HG02759 (cell line): ENCODE measurements around the gene DONSON.

Source experiments
- ATAC-seq: cut with Tn5 transposase; IDR thresholded peaks from one replicate; pipeline ENCODE4 v1.9.1; 2021; ENCODE audit warnings: mild to moderate bottlenecking, moderate library complexity; ENCODE audit not compliant: unreplicated experiment

Gene DONSON

DNA sequence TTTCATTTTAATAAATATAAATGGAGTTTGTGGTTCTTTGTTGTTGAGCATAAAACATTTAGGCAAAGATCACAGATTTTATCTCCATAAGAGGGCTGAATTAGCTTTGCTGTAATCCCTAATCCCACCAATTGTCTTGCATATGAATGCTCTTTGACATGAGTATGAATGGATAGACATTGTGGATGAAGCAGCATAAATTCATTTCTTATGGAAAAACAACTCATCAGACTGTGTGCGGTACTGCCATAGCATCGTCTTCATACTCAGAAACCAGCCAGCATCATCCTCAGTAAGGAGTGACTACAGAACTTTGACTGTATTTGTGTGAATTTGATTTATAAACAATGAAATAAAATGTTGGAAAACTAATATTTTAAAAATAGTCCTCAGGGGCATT, 26.1 kb downstream of the DONSON start:
- no peak for ATAC-seq

DNA sequence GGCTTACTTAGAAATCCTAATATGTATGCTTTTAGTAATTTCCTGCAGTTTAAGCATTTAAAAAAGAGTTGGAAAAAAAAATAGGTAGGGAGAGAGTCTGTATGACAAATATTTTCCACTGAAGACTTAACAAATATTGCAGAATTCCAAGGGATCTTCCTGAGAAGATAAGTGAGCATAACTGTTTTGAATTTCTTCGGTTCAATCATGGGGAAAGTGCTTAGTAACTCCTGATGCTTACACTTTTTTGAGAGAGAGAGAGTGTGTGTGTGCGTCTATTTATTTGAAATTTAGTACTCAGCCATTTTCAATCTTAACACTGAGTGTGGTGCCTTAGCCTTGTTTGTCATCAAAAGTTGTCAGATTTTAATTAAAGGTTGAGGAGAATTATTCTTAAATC, 27.1 kb downstream of the DONSON start:
- ATAC-seq, result no peak

DNA sequence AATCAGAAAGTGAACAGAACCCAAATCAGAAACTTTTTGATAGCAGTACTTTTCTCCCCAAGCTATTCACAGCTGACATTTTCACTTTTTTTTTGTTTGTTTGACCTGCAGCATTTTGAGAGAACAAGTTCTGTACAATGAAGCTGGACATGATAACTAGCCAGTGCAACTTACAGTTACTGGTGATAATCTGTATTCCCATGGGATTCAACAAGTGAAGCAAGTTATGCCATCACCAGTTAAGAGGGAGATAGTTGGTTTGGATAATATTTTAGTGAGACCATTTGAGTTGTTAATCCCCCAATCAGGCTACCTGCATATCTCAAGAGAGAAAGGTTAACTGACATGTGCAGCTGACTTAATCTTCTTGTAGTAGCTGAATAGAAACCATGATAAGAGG, 27.5 kb downstream of the DONSON start:
- ATAC-seq, result no peak

DNA sequence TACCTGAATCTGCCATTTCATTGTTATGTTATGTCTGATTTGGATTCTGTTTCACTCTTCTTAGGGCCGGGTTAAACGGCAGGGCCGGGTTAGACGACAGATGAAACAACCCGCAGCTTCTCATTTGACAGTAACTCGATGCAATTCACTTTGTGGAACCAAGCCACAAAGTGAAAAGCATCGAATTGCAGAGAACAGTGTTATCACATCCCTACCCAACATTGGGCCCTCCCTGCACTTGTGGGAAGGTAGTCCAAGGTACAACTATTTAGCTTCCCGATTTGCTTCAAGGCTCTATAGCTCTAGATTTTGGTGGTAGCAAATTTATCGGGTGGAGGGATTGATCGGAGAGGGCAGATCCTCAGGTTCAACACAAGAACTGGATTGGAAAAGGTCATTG, 28.7 kb downstream of the DONSON start:
- ATAC-seq, result no peak

DNA sequence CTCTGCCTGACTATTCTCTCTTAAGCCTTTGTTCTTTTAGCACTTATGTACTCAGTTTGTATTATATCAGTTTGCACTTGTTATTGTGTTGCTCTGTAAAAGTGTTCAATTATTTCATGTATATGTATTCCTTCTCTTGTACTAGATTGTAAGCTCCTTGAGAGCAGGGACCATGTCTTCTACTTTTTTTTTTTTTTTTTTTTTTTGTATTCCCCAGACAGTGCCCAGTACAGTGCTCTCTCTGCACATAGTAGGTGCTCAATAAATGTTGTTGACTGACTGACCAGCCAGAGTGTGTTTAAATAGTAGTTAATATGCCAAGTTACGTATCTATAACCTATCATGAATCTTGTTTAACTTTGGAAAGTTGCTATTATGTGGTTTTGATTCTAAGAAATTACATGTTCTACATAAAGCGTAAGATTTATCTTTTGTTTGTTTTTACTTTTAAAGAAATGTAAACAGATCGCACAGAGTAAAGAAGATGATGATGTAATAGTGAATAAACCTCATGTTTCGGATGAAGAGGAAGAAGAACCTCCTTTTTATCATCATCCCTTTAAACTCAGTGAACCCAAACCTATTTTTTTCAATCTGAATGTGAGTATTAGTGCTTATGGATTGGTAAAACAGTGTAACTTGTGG, 29.6 kb downstream of the DONSON start:
- ATAC-seq, result no peak

DNA sequence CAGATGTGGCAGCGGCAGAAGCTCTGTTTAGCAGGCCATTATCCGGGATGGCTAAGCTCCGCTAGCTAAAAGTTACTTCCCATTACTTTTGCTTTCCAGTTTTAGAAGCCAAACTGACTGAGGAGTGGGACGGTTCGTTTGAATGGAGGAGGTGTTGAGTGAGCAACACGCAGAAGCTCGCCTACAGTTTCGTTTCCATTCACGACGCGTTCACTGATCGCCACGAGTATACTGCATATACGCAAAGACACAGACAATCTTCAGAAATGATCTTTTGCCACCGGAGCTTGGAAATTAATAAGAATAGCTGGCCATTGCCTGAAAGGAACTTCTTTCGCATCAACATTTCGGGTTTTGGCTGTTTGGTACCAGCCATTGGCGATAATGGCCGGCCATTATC, 31.0 kb downstream of the DONSON start:
- ATAC-seq, result no peak

DNA sequence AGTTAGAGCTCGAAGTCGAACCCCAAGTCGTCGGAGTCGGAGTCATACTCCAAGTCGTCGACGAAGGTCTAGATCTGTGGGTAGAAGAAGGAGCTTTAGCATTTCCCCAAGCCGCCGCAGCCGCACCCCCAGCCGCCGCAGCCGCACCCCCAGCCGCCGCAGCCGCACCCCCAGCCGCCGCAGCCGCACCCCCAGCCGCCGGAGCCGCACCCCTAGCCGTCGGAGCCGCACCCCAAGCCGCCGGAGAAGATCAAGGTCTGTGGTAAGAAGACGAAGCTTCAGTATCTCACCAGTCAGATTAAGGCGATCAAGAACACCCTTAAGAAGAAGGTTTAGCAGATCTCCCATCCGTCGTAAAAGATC, 33.5 kb downstream of the DONSON start:
- ATAC-seq, result no peak

DNA sequence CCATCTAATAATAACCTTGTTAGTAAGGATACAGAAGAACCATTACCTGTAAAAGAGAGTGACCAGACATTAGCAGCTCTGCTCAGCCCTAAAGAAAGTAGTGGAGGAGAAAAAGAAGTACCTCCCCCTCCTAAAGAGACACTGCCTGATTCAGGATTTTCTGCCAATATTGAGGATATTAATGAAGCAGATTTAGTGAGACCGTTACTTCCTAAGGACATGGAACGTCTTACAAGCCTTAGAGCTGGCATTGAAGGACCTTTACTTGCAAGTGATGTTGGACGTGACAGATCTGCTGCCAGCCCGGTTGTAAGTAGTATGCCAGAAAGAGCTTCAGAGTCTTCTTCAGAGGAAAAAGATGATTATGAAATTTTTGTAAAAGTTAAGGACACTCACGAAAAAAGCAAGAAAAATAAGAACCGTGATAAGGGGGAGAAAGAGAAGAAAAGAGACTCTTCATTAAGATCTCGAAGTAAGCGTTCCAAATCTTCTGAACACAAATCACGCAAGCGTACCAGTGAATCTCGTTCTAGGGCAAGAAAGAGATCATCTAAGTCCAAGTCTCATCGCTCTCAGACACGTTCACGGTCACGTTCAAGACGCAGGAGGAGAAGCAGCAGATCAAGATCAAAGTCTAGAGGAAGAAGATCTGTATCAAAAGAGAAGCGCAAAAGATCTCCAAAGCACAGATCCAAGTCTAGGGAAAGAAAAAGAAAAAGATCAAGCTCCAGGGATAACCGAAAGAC, 34.1 kb downstream of the DONSON start:
- no peak for ATAC-seq

DNA sequence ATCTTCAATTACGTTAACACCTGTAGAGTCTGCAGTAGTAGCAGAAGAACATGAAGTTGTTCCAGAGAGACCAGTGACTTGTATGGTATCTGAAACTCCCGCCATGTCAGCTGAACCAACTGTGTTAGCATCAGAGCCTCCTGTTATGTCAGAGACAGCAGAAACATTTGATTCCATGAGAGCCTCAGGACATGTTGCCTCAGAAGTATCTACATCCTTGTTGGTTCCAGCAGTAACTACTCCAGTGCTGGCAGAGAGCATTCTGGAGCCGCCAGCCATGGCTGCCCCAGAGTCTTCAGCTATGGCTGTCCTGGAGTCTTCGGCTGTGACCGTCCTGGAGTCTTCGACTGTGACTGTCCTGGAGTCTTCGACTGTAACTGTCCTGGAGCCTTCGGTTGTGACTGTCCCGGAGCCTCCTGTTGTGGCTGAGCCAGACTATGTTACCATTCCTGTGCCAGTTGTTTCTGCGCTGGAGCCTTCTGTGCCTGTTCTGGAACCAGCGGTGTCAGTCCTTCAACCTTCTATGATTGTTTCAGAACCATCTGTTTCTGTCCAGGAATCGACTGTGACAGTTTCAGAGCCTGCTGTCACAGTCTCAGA, 35.4 kb downstream of the DONSON start:
- no peak for ATAC-seq

DNA sequence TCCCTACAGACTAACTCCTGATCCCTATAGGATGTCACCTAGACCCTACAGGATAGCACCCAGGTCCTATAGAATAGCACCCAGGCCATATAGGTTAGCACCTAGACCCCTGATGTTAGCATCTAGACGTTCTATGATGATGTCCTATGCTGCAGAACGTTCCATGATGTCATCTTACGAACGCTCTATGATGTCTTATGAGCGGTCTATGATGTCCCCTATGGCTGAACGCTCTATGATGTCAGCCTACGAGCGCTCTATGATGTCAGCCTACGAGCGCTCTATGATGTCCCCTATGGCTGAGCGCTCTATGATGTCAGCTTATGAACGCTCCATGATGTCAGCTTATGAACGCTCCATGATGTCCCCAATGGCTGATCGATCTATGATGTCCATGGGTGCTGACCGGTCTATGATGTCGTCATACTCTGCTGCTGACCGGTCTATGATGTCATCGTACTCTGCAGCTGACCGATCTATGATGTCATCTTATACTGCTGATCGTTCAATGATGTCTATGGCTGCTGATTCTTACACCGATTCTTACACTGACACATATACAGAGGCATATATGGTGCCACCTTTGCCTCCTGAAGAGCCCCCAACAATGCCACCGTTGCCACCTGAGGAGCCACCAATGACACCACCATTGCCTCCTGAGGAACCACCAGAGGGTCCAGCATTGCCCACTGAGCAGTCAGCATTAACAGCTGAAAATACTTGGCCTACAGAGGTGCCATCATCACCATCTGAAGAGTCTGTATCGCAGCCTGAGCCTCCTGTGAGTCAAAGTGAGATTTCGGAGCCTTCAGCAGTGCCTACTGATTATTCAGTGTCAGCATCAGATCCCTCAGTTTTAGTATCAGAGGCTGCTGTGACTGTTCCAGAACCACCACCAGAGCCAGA, 36.1 kb downstream of the DONSON start:
- ATAC-seq, result no peak

DNA sequence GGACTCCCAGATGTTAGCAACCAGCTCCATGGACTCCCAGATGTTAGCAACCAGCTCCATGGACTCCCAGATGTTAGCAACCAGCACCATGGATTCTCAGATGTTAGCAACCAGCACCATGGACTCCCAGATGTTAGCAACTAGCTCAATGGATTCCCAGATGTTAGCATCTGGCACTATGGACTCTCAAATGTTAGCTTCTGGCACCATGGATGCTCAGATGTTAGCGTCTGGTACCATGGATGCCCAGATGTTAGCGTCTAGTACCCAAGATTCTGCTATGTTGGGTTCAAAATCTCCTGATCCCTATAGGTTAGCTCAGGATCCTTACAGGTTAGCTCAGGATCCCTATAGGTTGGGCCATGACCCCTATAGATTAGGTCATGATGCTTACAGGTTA, 36.8 kb downstream of the DONSON start:
- no peak for ATAC-seq

DNA sequence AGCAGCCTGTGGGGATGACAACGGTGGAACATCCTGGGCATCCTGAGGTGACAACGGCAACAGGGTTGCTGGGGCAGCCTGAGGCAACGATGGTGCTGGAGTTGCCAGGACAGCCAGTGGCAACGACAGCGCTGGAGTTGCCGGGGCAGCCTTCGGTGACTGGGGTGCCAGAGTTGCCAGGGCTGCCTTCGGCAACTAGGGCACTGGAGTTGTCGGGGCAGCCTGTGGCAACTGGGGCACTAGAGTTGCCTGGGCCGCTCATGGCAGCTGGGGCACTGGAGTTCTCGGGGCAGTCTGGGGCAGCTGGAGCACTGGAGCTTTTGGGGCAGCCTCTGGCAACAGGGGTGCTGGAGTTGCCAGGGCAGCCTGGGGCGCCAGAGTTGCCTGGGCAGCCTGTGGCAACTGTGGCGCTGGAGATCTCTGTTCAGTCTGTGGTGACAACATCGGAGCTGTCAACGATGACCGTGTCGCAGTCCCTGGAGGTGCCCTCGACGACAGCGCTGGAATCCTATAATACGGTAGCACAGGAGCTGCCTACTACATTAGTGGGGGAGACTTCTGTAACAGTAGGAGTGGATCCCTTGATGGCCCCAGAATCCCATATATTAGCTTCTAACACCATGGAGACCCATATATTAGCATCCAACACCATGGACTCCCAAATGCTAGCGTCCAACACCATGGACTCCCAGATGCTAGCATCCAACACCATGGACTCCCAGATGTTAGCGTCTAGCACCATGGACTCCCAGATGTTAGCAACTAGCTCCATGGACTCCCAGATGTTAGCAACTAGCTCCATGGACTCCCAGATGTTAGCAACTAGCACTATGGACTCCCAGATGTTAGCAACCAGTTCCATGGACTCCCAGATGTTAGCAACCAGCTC, 37.5 kb downstream of the DONSON start:
- no peak for ATAC-seq

DNA sequence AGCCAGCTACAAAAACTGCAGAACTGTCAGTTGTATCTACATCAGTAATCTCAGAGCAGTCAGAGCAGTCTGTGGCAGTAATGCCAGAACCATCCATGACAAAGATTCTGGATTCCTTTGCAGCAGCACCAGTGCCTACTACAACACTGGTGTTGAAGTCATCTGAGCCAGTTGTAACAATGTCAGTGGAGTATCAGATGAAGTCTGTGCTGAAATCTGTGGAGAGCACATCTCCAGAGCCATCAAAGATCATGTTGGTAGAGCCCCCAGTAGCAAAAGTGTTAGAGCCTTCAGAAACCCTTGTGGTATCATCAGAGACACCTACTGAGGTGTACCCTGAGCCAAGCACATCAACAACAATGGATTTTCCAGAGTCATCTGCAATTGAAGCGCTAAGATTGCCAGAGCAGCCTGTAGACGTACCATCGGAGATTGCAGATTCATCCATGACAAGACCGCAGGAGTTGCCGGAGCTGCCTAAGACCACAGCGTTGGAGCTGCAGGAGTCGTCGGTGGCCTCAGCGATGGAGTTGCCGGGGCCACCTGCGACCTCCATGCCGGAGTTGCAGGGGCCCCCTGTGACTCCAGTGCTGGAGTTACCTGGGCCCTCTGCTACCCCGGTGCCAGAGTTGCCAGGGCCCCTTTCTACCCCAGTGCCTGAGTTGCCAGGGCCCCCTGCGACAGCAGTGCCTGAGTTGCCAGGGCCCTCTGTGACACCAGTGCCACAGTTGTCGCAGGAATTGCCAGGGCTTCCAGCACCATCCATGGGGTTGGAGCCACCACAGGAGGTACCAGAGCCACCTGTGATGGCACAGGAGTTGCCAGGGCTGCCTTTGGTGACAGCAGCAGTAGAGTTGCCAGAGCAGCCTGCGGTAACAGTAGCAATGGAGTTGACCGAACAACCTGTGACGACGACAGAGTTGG, 38.4 kb downstream of the DONSON start:
- ATAC-seq, result no peak

DNA sequence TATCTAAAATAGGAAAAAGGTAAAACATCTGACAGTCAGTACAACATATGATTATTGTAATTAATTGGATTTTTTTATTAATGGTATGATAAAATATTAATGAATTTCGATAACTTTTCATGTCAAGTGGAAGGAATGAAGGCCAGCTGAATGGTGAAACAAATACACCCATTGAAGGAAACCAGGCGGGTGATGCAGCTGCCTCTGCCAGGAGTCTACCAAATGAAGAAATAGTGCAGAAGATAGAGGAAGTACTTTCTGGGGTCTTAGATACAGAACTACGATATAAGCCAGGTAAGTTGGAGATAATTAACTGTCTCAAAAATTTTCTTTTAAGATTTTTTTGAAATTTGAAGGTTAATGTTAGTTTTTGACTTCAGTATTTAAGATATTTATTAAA, 42.4 kb downstream of the DONSON start:
- ATAC-seq, result no peak

DNA sequence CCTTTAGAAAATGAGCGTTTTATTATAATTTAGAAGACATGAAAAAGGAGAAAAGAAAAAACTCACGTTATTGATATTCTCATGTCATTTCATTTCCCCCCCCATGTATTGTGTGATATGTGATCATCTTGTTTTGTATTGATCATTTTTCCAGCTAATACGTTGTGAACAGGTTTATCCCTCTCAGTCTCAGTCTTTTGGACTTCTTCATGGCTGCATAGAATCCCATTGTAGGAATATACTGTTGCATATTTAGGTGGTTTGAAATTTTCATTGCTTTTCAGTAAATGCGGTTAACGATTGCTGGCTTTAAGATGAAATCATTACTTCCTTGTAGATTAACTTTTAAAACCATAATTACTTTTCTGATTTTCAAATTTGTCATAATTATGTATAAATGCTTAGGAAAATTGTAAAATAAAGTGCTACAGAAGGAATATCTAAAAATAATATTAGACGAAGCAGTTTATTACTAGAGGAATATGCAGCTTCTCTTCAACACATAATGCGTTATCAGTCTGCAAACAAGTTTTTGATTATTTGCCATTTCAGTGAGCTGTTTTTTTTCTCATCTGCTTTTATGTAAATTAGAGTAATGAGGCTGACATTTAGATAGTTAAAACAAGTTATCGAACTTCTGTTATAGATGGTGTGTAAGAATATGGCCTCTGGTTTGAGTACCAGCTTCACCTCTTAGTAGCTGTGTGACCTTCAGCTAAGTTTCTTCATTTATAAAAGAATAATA, 43.9 kb downstream of the DONSON start:
- no peak for ATAC-seq

DNA sequence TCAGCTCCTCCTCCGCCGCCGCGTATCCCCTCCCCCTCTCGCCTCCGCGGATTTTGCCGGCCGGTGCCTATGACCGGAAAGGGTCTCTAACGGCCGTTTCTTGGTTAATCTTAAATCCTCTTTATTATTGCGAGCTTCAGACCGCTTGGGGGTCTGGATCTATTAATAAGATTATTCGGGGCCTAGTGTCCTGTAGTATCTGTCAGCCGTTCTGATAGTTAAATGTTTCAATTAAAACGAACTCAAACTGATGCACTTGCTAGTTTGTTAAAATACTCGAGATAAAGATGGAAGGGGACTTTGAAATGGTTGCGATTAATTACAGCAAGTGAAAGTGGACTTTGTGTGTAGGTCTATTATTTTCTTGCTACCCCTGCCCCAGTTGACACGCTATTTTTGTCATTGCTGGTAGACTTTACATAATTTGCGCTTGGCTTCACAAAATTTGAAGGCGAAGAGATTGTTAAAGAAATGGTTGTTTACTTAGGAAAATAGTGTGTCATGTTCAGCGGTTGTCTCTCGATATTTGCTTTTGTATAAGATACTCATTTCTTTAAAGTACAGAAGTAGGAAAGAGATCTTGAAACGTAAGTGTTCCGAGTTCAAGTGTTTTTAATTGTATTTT, 44.9 kb downstream of the DONSON start:
- no peak for ATAC-seq

DNA sequence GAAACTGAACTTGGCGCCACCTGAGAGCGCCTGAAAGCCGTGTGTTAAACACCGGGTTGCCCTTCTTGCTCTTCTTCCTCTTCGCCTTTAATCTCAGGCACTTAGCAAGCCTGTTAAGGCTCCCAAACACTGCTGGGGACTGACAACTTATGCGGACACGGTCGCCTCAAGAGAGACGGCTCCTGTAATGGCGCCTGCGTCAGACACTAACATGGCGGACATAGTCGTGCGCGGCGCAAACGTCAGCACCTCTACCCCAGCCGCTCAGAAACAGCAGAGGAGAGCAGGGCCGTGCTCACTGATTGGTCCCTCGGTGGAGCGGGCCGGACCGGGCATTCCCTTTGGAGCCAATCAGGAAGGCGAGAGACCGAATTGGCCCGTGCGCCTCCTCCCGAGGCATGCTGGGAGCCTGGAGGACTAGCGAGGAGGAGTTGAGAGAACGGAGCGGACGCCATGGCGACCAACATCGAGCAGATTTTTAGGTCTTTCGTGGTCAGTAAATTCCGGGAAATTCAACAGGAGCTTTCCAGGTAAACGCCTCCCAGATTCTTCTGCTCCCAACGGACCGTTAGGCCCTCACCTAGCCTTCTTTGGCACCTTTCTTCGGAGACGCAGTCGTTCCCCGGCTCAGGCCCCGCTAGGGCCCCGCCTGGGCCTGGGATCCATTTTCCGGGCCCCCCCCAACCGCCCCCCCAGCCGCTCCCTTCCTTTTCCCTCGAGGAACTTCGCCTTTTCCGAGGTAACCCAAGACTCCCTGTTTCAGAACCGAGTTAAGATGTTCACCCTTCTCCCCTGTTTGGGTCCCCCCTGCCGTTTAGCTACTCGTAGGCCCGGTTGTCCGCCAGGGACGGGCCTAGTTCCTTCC, 45.6 kb downstream of the DONSON start, which contains the start of gene SON:
Gene SON (plus strand): TSS at position 399 of the 865 bp plus-strand sequence. CDS start 55 bp downstream, at position 454.
- peak; percentile 94 for ATAC-seq
